Karpas-422 (cell line): ENCODE results near the gene CYB5R3. TPM values are rescaled to one million over a fixed set of nuclear protein-coding genes. Genes with fewer than 3 reads are reported as not detected.

Experiments
- DNase-seq: peaks from one replicate; pipeline ENCODE4 v3.0.0-alpha.2; 2015
- H2AFZ ChIP-seq: fragments of 200-600 bp; sonication (generic); 2 replicates; pipeline ENCODE4 v1.6.1; 2014; ENCODE audit warnings: antibody characterized with exemption, low read length, mixed read lengths
- H3K27ac ChIP-seq: fragments of 200-600 bp; sonication (generic); 2 replicates; pipeline ENCODE4 v1.5.1; 2014; ENCODE audit warnings: mild to moderate bottlenecking, low read length, moderate library complexity
- H3K27me3 ChIP-seq: fragments of 200-600 bp; sonication (generic); 2 replicates; pipeline ENCODE4 v1.6.1; 2014; ENCODE audit warnings: low read length, mixed read lengths
- H3K36me3 ChIP-seq: fragments of 200-600 bp; sonication (generic); 2 replicates; pipeline ENCODE4 v1.6.1; 2014; ENCODE audit warnings: low read length, mixed read lengths; ENCODE audit not compliant: insufficient read depth
- H3K4me1 ChIP-seq: fragments of 200-600 bp; sonication (generic); 2 replicates; pipeline ENCODE4 v1.6.1; 2014; ENCODE audit warnings: mild to moderate bottlenecking, low read length, mixed read lengths
- H3K4me2 ChIP-seq: fragments of 200-600 bp; sonication (generic); 2 replicates; pipeline ENCODE4 v1.6.1; 2014; ENCODE audit warnings: low read length, low read depth, mild to moderate bottlenecking; ENCODE audit not compliant: poor library complexity, severe bottlenecking
- H3K4me3 ChIP-seq: fragments of 200-600 bp; sonication (generic); 2 replicates; pipeline ENCODE4 v1.5.1; 2014; ENCODE audit warnings: mild to moderate bottlenecking, antibody characterized with exemption, low read length, mixed read lengths
- H3K79me2 ChIP-seq: fragments of 200-600 bp; sonication (generic); 2 replicates; pipeline ENCODE4 v1.6.1; 2014; ENCODE audit warnings: mild to moderate bottlenecking, low read length, mixed read lengths
- H3K9ac ChIP-seq: fragments of 200-600 bp; sonication (generic); 2 replicates; pipeline ENCODE4 v1.6.0; 2014; ENCODE audit warnings: low read length
- H3K9me2 ChIP-seq: fragments of 200-600 bp; sonication (generic), shearing (Covaris generic); replicated peaks from 2 replicates; pipeline ENCODE4 v1.6.0; 2014; ENCODE audit warnings: mild to moderate bottlenecking, low read length, moderate library complexity; ENCODE audit not compliant: insufficient read depth
- H3K9me3 ChIP-seq: fragments of 300-700, 200-600 bp; sonication (generic); 2 replicates; pipeline ENCODE4 v1.6.1; 2014; ENCODE audit warnings: low read length, mixed read lengths
- H4K20me1 ChIP-seq: fragments of 200-600 bp; sonication (generic); 2 replicates; pipeline ENCODE4 v1.6.1; 2014; ENCODE audit warnings: mild to moderate bottlenecking, antibody characterized with exemption, low read length, low read depth; ENCODE audit not compliant: insufficient read depth
- total RNA-seq: library from RNA; depleted of rRNA; stranded (reverse); fragments of >200 nt; shearing (Covaris generic); gene quantifications from 2 replicates; pipeline ENCODE4 v1.2.3, GENCODE V29; 2014; ENCODE audit warnings: low replicate concordance

CYB5R3 gene
- total RNA-seq, 1 experiment from 2014 or later = 27.5 TPM

GRCh38 chr22:42691440-42691839, 42.2 kb upstream of the CYB5R3 start:
- Histone ChIP-seq H3K4me1 (peaks cover 21% of the 10 kb centered on the region), H3K79me2 (no peaks in the 10 kb centered on the region), H3K9ac (no peak overlapping the region), H3K9me3 (no peaks in the 10 kb centered on the region), H3K27me3 (no peaks in the 10 kb centered on the region), H3K4me3 (no peak overlapping the region), H3K27ac (no peak overlapping the region), H4K20me1 (no peaks in the 10 kb centered on the region), H2AFZ (no peak overlapping the region), H3K9me2 (no peaks in the 10 kb centered on the region), H3K4me2 (no peak overlapping the region), H3K36me3 (no peaks in the 10 kb centered on the region)
- no peak for DNase-seq

- Histone ChIP-seq H3K36me3 (no peaks in the 10 kb centered on the region), H3K79me2 (no peaks in the 10 kb centered on the region), H2AFZ (no peak overlapping the region), H3K4me2 (no peak overlapping the region), H3K9me3 (no peaks in the 10 kb centered on the region), H3K4me3 (no peak overlapping the region), H4K20me1 (no peaks in the 10 kb centered on the region), H3K27me3 (no peaks in the 10 kb centered on the region), H3K4me1 (peaks cover 18% of the 10 kb centered on the region), H3K9ac (no peak overlapping the region), H3K9me2 (no peaks in the 10 kb centered on the region), H3K27ac (no peak overlapping the region)
- peak; percentile 37 for DNase-seq
These were observed 39.3 kb upstream of the CYB5R3 start for GRCh38 chr22:42688241-42689211.

GRCh38 chr22:42686756-42687491, 37.7 kb upstream of the CYB5R3 start:
- Histone ChIP-seq H3K36me3 (no peaks in the 10 kb centered on the region), H3K4me2 (no peak overlapping the region), H3K79me2 (no peaks in the 10 kb centered on the region), H4K20me1 (no peaks in the 10 kb centered on the region), H2AFZ (no peak overlapping the region), H3K27me3 (no peaks in the 10 kb centered on the region), H3K9me2 (no peaks in the 10 kb centered on the region), H3K9me3 (no peaks in the 10 kb centered on the region), H3K4me3 (no peak overlapping the region), H3K4me1 (peaks cover 10% of the 10 kb centered on the region), H3K27ac (no peak overlapping the region), H3K9ac (no peak overlapping the region)
- no peak for DNase-seq

GRCh38 chr22:42685941-42686653, 36.9 kb upstream of the CYB5R3 start:
- H3K79me2 ChIP-seq = no peaks in the 10 kb centered on the region
- no peak overlapping the region for H2AFZ ChIP-seq
- no peak overlapping the region for H3K9ac ChIP-seq
- no peak overlapping the region for H3K4me2 ChIP-seq
- peaks cover 6% of the 10 kb centered on the region for H3K4me1 ChIP-seq
- H3K4me3 ChIP-seq = no peak overlapping the region
- H3K9me2 ChIP-seq = no peaks in the 10 kb centered on the region
- H3K9me3 ChIP-seq = no peaks in the 10 kb centered on the region
- H3K36me3 ChIP-seq = no peaks in the 10 kb centered on the region
- DNase-seq = no peak
- no peak overlapping the region for H3K27ac ChIP-seq
- no peaks in the 10 kb centered on the region for H4K20me1 ChIP-seq
- no peaks in the 10 kb centered on the region for H3K27me3 ChIP-seq

- Histone ChIP-seq H3K4me1 (peaks cover 6% of the 10 kb centered on the region), H3K36me3 (no peaks in the 10 kb centered on the region), H3K9me3 (no peaks in the 10 kb centered on the region), H2AFZ (no peak overlapping the region), H3K4me2 (no peak overlapping the region), H3K27me3 (no peaks in the 10 kb centered on the region), H4K20me1 (no peaks in the 10 kb centered on the region), H3K27ac (no peak overlapping the region), H3K9me2 (no peaks in the 10 kb centered on the region), H3K79me2 (no peaks in the 10 kb centered on the region), H3K4me3 (no peak overlapping the region), H3K9ac (no peak overlapping the region)
- no peak for DNase-seq
These were observed 35.4 kb upstream of the CYB5R3 start for GRCh38 chr22:42684462-42685195.

GRCh38 chr22:42683578-42684283, 34.5 kb upstream of the CYB5R3 start:
- H3K27me3 ChIP-seq = no peaks in the 10 kb centered on the region
- no peak overlapping the region for H3K4me3 ChIP-seq
- no peaks in the 10 kb centered on the region for H3K79me2 ChIP-seq
- H3K9me2 ChIP-seq = no peaks in the 10 kb centered on the region
- H3K27ac ChIP-seq = no peak overlapping the region
- no peaks in the 10 kb centered on the region for H3K36me3 ChIP-seq
- H3K9me3 ChIP-seq = no peaks in the 10 kb centered on the region; the same call in 1 of the 2 replicates
- peaks cover 3% of the 10 kb centered on the region for H3K4me1 ChIP-seq
- H2AFZ ChIP-seq = no peak overlapping the region
- no peaks in the 10 kb centered on the region for H4K20me1 ChIP-seq
- no peak for DNase-seq
- no peak overlapping the region for H3K4me2 ChIP-seq
- no peak overlapping the region for H3K9ac ChIP-seq

- no peak overlapping the region for H3K27ac ChIP-seq
- no peaks in the 10 kb centered on the region for H3K27me3 ChIP-seq
- no peak overlapping the region for H2AFZ ChIP-seq
- H3K36me3 ChIP-seq = no peaks in the 10 kb centered on the region
- H3K4me1 ChIP-seq = no peaks in the 10 kb centered on the region
- no peaks in the 10 kb centered on the region for H3K79me2 ChIP-seq
- no peak overlapping the region for H3K4me2 ChIP-seq
- H3K9me2 ChIP-seq = no peaks in the 10 kb centered on the region
- H3K9ac ChIP-seq = no peak overlapping the region
- H3K4me3 ChIP-seq = no peak overlapping the region
- no peaks in the 10 kb centered on the region for H4K20me1 ChIP-seq
- H3K9me3 ChIP-seq = no peaks in the 10 kb centered on the region; the same call in 1 of the 2 replicates
- no peak for DNase-seq
These were observed 33.1 kb upstream of the CYB5R3 start for GRCh38 chr22:42682113-42682851.
